HG02943 (cell line): ENCODE results near the gene ZNF740.

Experiments used
- ATAC-seq: cut with Tn5 transposase; IDR thresholded peaks from one replicate; pipeline ENCODE4 v1.9.1; 2021; ENCODE audit warnings: mild to moderate bottlenecking, low read depth, moderate library complexity; ENCODE audit not compliant: unreplicated experiment

Gene ZNF740

GRCh38 chr12:53211476-53212381 lies 31.2 kb downstream of the ZNF740 start:
- ATAC-seq = no peak

- ATAC-seq = no peak
Observed at GRCh38 chr12:53212931-53213330, 32.4 kb downstream of the ZNF740 start.

GRCh38 chr12:53213348-53213747 lies 32.8 kb downstream of the ZNF740 start:
- no peak for ATAC-seq

GRCh38 chr12:53214221-53214620 lies 33.7 kb downstream of the ZNF740 start:
- ATAC-seq = no peak

GRCh38 chr12:53214687-53215455 lies 34.3 kb downstream of the ZNF740 start:
- ATAC-seq = no peak

GRCh38 chr12:53215497-53215896 lies 35.0 kb downstream of the ZNF740 start:
- no peak for ATAC-seq

- no peak for ATAC-seq
Observed at GRCh38 chr12:53217051-53217930, 36.8 kb downstream of the ZNF740 start.

- no peak for ATAC-seq
Observed at GRCh38 chr12:53217931-53218307, 37.4 kb downstream of the ZNF740 start.

- ATAC-seq = no peak
Observed at GRCh38 chr12:53218551-53219291, 38.2 kb downstream of the ZNF740 start.

GRCh38 chr12:53219292-53219955 lies 38.9 kb downstream of the ZNF740 start:
- no peak for ATAC-seq

GRCh38 chr12:53219956-53220693 lies 39.6 kb downstream of the ZNF740 start:
- no peak for ATAC-seq

GRCh38 chr12:53220694-53221202 lies 40.2 kb downstream of the ZNF740 start:
- no peak for ATAC-seq

GRCh38 chr12:53221203-53222080 lies 40.9 kb downstream of the ZNF740 start:
- no peak for ATAC-seq

GRCh38 chr12:53222170-53222721 lies 41.7 kb downstream of the ZNF740 start:
- ATAC-seq = no peak

- no peak for ATAC-seq
Observed at GRCh38 chr12:53222806-53223261, 42.3 kb downstream of the ZNF740 start.

GRCh38 chr12:53223389-53224060 lies 43.0 kb downstream of the ZNF740 start:
- no peak for ATAC-seq
